ENCODE measurements around the gene ADCY3. TPM values are rescaled to one million over a fixed set of nuclear protein-coding genes. Genes with fewer than 3 reads are reported as not detected.

Gene ADCY3
- total and polyA plus RNA-seq, 9 of the 15 experiments (the other 6 are each of a cell fraction or from before 2014, with no cell fraction given): 1.5 to 54.8 (median 26.3) TPM

GRCh38 chr2:24771061-24771460, 149.0 kb downstream of the ADCY3 start (continued):
- TF ChIP-seq POLR2AphosphoS2 (IDR thresholded peaks at IDR 0.05; ENCODE audit: low read length): 0 out of 2 replicates have a peak, but pooled peaks have one; percentile 53
- TF ChIP-seq AFF4 (CRISPR knock-in tag; IDR thresholded peaks at IDR 0.05): no peak
- TF ChIP-seq MYNN (IDR thresholded peaks at IDR 0.05): no peak
- no peak for TF ChIP-seq MYNN (CRISPR knock-in tag; IDR thresholded peaks at IDR 0.05)
- TF ChIP-seq CBFA2T2 (conservative IDR thresholded peaks at IDR 0.05): peak; percentile 58
- no peak for TF ChIP-seq PYGO2 (tag; IDR thresholded peaks at IDR 0.05)
- no peak for TF ChIP-seq HMGXB4 (CRISPR knock-in tag; IDR thresholded peaks at IDR 0.05)
- 0 out of 2 replicates have a peak, but pooled peaks have one; percentile 17 for TF ChIP-seq MEF2D (tag; conservative IDR thresholded peaks at IDR 0.05; ENCODE audit: low read depth)
- peak; percentile 69 for TF ChIP-seq ARID1B (IDR thresholded peaks at IDR 0.05)

Small RNA genes lying within 50 kb of the gene (small RNA-seq; reads per million reads assigned to genes)
- not detected for gene AC013267.1
- gene RF00016: not detected

Other genes starting within 250 kb of the ADCY3 start
- gene PTRHD1, start 126.8 kb downstream of the ADCY3 start, total RNA-seq (2014; rRNA removed): 60.9 and 67.5 TPM in 2 replicates
- 42.6 and 47.1 TPM in 2 replicates for gene PTRHD1, start 126.8 kb downstream of the ADCY3 start, total RNA-seq (2014; rRNA removed; fragmentation: Illumina TruSeq; extraction: Trizol)
- 26.7 and 43.8 TPM in 2 replicates for gene PTRHD1, start 126.8 kb downstream of the ADCY3 start, total RNA-seq (2015; rRNA removed; fragmentation: Illumina TruSeq; extraction: Trizol)
- gene PTRHD1, start 126.8 kb downstream of the ADCY3 start, total RNA-seq (2021): 48.9 and 51.4 TPM in 2 replicates
- gene PTRHD1, start 126.8 kb downstream of the ADCY3 start, polyA plus RNA-seq (2011; rRNA removed): 82.7 and 83.2 TPM in 2 replicates
- 15.8 and 31.7 TPM in 2 replicates for gene PTRHD1, start 126.8 kb downstream of the ADCY3 start, polyA plus RNA-seq (2014; fragmentation: Illumina TruSeq; extraction: Trizol)
- 10 to 100 TPM; 32.9 to 46.6 TPM for gene PTRHD1, start 126.8 kb downstream of the ADCY3 start, polyA plus RNA-seq (2014; fragmentation: Nextera tagmentation; extraction: Ambion mirVana)
- 61.1 and 71.1 TPM in 2 replicates for gene PTRHD1, start 126.8 kb downstream of the ADCY3 start, polyA plus RNA-seq (2014; rRNA removed)
- gene CENPO, start 126.8 kb downstream of the ADCY3 start, total RNA-seq (2014; rRNA removed): 35.4 and 36.1 TPM in 2 replicates
- gene CENPO, start 126.8 kb downstream of the ADCY3 start, total RNA-seq (2014; rRNA removed; fragmentation: Illumina TruSeq; extraction: Trizol): 33.6 and 37.3 TPM in 2 replicates
- gene CENPO, start 126.8 kb downstream of the ADCY3 start, total RNA-seq (2015; rRNA removed; fragmentation: Illumina TruSeq; extraction: Trizol): 38.9 and 41.1 TPM in 2 replicates
- 39.9 and 46.2 TPM in 2 replicates for gene CENPO, start 126.8 kb downstream of the ADCY3 start, total RNA-seq (2021)
- gene CENPO, start 126.8 kb downstream of the ADCY3 start, polyA plus RNA-seq (2011; rRNA removed): 59.4 and 63.0 TPM in 2 replicates
- gene CENPO, start 126.8 kb downstream of the ADCY3 start, polyA plus RNA-seq (2014; fragmentation: Illumina TruSeq; extraction: Trizol): 44.9 and 49.8 TPM in 2 replicates
- 10 to 100 TPM; 30.6 to 38.9 TPM for gene CENPO, start 126.8 kb downstream of the ADCY3 start, polyA plus RNA-seq (2014; fragmentation: Nextera tagmentation; extraction: Ambion mirVana)
- 35.5 and 49.5 TPM in 2 replicates for gene CENPO, start 126.8 kb downstream of the ADCY3 start, polyA plus RNA-seq (2014; rRNA removed)
- 1.6 and 3.0 TPM in 2 replicates for gene DNAJC27, start 51.7 kb upstream of the ADCY3 start, total RNA-seq (2014; rRNA removed)
- gene DNAJC27, start 51.7 kb upstream of the ADCY3 start, total RNA-seq (2014; rRNA removed; fragmentation: Illumina TruSeq; extraction: Trizol): 3.2 TPM in 2 replicates
- 2.8 and 4.0 TPM in 2 replicates for gene DNAJC27, start 51.7 kb upstream of the ADCY3 start, total RNA-seq (2015; rRNA removed; fragmentation: Illumina TruSeq; extraction: Trizol)
- gene DNAJC27, start 51.7 kb upstream of the ADCY3 start, total RNA-seq (2021): 2.4 and 2.8 TPM in 2 replicates
- 3.8 and 4.3 TPM in 2 replicates for gene DNAJC27, start 51.7 kb upstream of the ADCY3 start, polyA plus RNA-seq (2011; rRNA removed)
- 2.3 and 3.0 TPM in 2 replicates for gene DNAJC27, start 51.7 kb upstream of the ADCY3 start, polyA plus RNA-seq (2014; fragmentation: Illumina TruSeq; extraction: Trizol)
- gene DNAJC27, start 51.7 kb upstream of the ADCY3 start, polyA plus RNA-seq (2014; fragmentation: Nextera tagmentation; extraction: Ambion mirVana): 1 to 10 TPM in 1 of 2 experiments, under 1 TPM in 1; 0.53 to 1.1 TPM
- gene DNAJC27, start 51.7 kb upstream of the ADCY3 start, polyA plus RNA-seq (2014; rRNA removed): 3.2 and 5.9 TPM in 2 replicates
- gene EFR3B, start 121.8 kb upstream of the ADCY3 start, total RNA-seq (2014; rRNA removed): not detected in 2 replicates
- gene EFR3B, start 121.8 kb upstream of the ADCY3 start, total RNA-seq (2014; rRNA removed; fragmentation: Illumina TruSeq; extraction: Trizol): not detected in 2 replicates
- not detected in 2 replicates for gene EFR3B, start 121.8 kb upstream of the ADCY3 start, total RNA-seq (2015; rRNA removed; fragmentation: Illumina TruSeq; extraction: Trizol)
- 0.09 TPM in 1 of 2 replicates, not detected in the other for gene EFR3B, start 121.8 kb upstream of the ADCY3 start, total RNA-seq (2021)
- not detected in 2 replicates for gene EFR3B, start 121.8 kb upstream of the ADCY3 start, polyA plus RNA-seq (2011; rRNA removed)
- gene EFR3B, start 121.8 kb upstream of the ADCY3 start, polyA plus RNA-seq (2014; fragmentation: Illumina TruSeq; extraction: Trizol): not detected in 2 replicates
- gene EFR3B, start 121.8 kb upstream of the ADCY3 start, polyA plus RNA-seq (2014; fragmentation: Nextera tagmentation; extraction: Ambion mirVana): not detected
- not detected in 2 replicates for gene EFR3B, start 121.8 kb upstream of the ADCY3 start, polyA plus RNA-seq (2014; rRNA removed)
- not detected in 2 replicates for gene POMC, start 248.3 kb upstream of the ADCY3 start, total RNA-seq (2014; rRNA removed)
- not detected in 2 replicates for gene POMC, start 248.3 kb upstream of the ADCY3 start, total RNA-seq (2014; rRNA removed; fragmentation: Illumina TruSeq; extraction: Trizol)
- gene POMC, start 248.3 kb upstream of the ADCY3 start, total RNA-seq (2015; rRNA removed; fragmentation: Illumina TruSeq; extraction: Trizol): not detected in 2 replicates
- gene POMC, start 248.3 kb upstream of the ADCY3 start, total RNA-seq (2021): not detected in 2 replicates
- gene POMC, start 248.3 kb upstream of the ADCY3 start, polyA plus RNA-seq (2011; rRNA removed): not detected in 2 replicates
- gene POMC, start 248.3 kb upstream of the ADCY3 start, polyA plus RNA-seq (2014; fragmentation: Illumina TruSeq; extraction: Trizol): not detected in 2 replicates
- not detected for gene POMC, start 248.3 kb upstream of the ADCY3 start, polyA plus RNA-seq (2014; fragmentation: Nextera tagmentation; extraction: Ambion mirVana)
- gene POMC, start 248.3 kb upstream of the ADCY3 start, polyA plus RNA-seq (2014; rRNA removed): not detected in 2 replicates